Liver (tissue), 9 donors: ENCODE data around the gene CPSF4. TPM values are rescaled to one million over a fixed set of nuclear protein-coding genes. Genes with fewer than 3 reads are reported as not detected.
A peak's percentile ranks its signal among the peaks of the same experiment; 100 is the strongest.

ENCODE experiments used
- DNase-seq: peaks from one replicate; pipeline ENCODE4 v3.0.0-alpha.2; 2017; ENCODE audit warnings: low spot score
- H3K27ac ChIP-seq, 2 donors: one replicate each; pipeline ENCODE4 v1.7.0; 2013; ENCODE audit warnings: inconsistent platforms in 2 of 2, low read length in 2 of 2, control low read depth in 1 of 2, low read depth in 1 of 2, mild to moderate bottlenecking in 1 of 2
- H3K27me3 ChIP-seq, 4 donors: one replicate each; pipeline versions ENCODE4 v1.6.1 to v1.7.0; 2013; ENCODE audit warnings: low read length in 3 of 4, inconsistent platforms in 1 of 4, mild to moderate bottlenecking in 1 of 4, moderate library complexity in 1 of 4; ENCODE audit not compliant: control insufficient read depth in 4 of 4, insufficient read depth in 4 of 4
- H3K36me3 ChIP-seq, 4 donors: one replicate each; pipeline versions ENCODE4 v1.6.1 to v1.7.0; 2013; ENCODE audit warnings: low read length in 3 of 4, mild to moderate bottlenecking in 3 of 4, low read depth in 1 of 4, moderate library complexity in 1 of 4; ENCODE audit not compliant: control insufficient read depth in 4 of 4, insufficient read depth in 3 of 4
- H3K4me1 ChIP-seq, 4 donors: one replicate each; pipeline versions ENCODE4 v1.6.1 to v1.7.0; 2013; ENCODE audit warnings: low read length in 3 of 4, mild to moderate bottlenecking in 3 of 4, moderate library complexity in 1 of 4; ENCODE audit not compliant: control insufficient read depth in 4 of 4, insufficient read depth in 4 of 4
- H3K4me3 ChIP-seq, 3 donors: one replicate each; pipeline versions ENCODE4 v1.6.1 to v1.7.0; 2013; ENCODE audit warnings: low read length in 3 of 3, control low read depth in 1 of 3, low read depth in 1 of 3, mild to moderate bottlenecking in 1 of 3
- H3K9ac ChIP-seq, 2 donors: one replicate each; pipeline ENCODE4 v1.7.0; 2013; ENCODE audit warnings: low read length in 2 of 2, mild to moderate bottlenecking in 2 of 2, moderate library complexity in 2 of 2, control low read depth in 1 of 2, low read depth in 1 of 2
- H3K9me3 ChIP-seq, 4 donors: one replicate each; pipeline versions ENCODE4 v1.6.1 to v1.7.0; 2013; ENCODE audit warnings: low read length in 3 of 4; ENCODE audit not compliant: control insufficient read depth in 4 of 4
- ATF3 ChIP-seq: IDR thresholded peaks from 2 replicates; pipeline ENCODE4 v1.6.1; 2016; ENCODE audit warnings: antibody characterized with exemption
- CTCF ChIP-seq: fragments of 150-350 bp; IDR thresholded peaks from 2 replicates; pipeline ENCODE4 v1.5.1; 2017; ENCODE audit warnings: improper control_type of control experiment, low read depth, low read length; ENCODE audit not compliant: missing input control
- EGR1 ChIP-seq, 2 donors: IDR thresholded peaks; 2 replicates each; pipeline ENCODE4 v1.6.1; 2016 to 2018; ENCODE audit warnings: antibody characterized with exemption in 2 of 2, low read depth in 2 of 2
- FOXA1 ChIP-seq: IDR thresholded peaks from 2 replicates; pipeline ENCODE4 v1.6.1; 2016; ENCODE audit warnings: antibody characterized with exemption
- FOXA2 ChIP-seq: IDR thresholded peaks from 2 replicates; pipeline ENCODE4 v1.6.1; 2016; ENCODE audit warnings: antibody characterized with exemption
- GABPA ChIP-seq, 2 donors: IDR thresholded peaks in 1 of 2; conservative IDR thresholded peaks in 1 of 2; 2 replicates each; pipeline ENCODE4 v1.6.1; 2016; ENCODE audit warnings: antibody characterized with exemption in 2 of 2, mild to moderate bottlenecking in 1 of 2, moderate library complexity in 1 of 2
- HNF4A ChIP-seq, 2 donors: conservative IDR thresholded peaks; 2 replicates each; pipeline ENCODE4 v1.6.1; 2016; ENCODE audit warnings: antibody characterized with exemption in 2 of 2, mild to moderate bottlenecking in 2 of 2
- HNF4G ChIP-seq: IDR thresholded peaks from 2 replicates; pipeline ENCODE4 v1.6.1; 2016; ENCODE audit warnings: antibody characterized with exemption
- JUND ChIP-seq, 2 donors: IDR thresholded peaks; 2 replicates each; pipeline ENCODE4 v1.6.1; 2016; ENCODE audit warnings: antibody characterized with exemption in 2 of 2
- MAX ChIP-seq: IDR thresholded peaks from 2 replicates; pipeline ENCODE4 v1.6.1; 2016; ENCODE audit warnings: antibody characterized with exemption
- NR2F2 ChIP-seq: IDR thresholded peaks from 2 replicates; pipeline ENCODE4 v1.6.1; 2016; ENCODE audit warnings: antibody characterized with exemption
- RAD21 ChIP-seq, 2 donors: IDR thresholded peaks; 2 replicates each; pipeline ENCODE4 v1.6.1; 2016; ENCODE audit warnings: antibody characterized with exemption in 2 of 2, mild to moderate bottlenecking in 2 of 2
- REST ChIP-seq: IDR thresholded peaks from 2 replicates; pipeline ENCODE4 v1.6.1; 2016; ENCODE audit warnings: antibody characterized with exemption, mild to moderate bottlenecking
- RXRA ChIP-seq, 2 donors: IDR thresholded peaks; 2 replicates each; pipeline ENCODE4 v1.6.1; 2017 to 2018; ENCODE audit warnings: antibody characterized with exemption in 2 of 2, mild to moderate bottlenecking in 1 of 2
- SP1 ChIP-seq: IDR thresholded peaks from 2 replicates; pipeline ENCODE4 v1.6.1; 2018; ENCODE audit warnings: antibody characterized with exemption, mild to moderate bottlenecking
- TAF1 ChIP-seq: conservative IDR thresholded peaks from 2 replicates; pipeline ENCODE4 v1.6.1; 2016; ENCODE audit warnings: antibody characterized with exemption, mild to moderate bottlenecking
- YY1 ChIP-seq: IDR thresholded peaks from 2 replicates; pipeline ENCODE4 v1.6.1; 2016; ENCODE audit warnings: antibody characterized with exemption, mild to moderate bottlenecking
- ZBTB33 ChIP-seq: IDR thresholded peaks from 2 replicates; pipeline ENCODE4 v1.6.1; 2016; ENCODE audit warnings: antibody characterized with exemption
- WGBS: extraction: QIAGEN DNeasy Blood & Tissue Kit; methylation state at CpG from one replicate; pipeline ENCODE4 v1.1.7; 2013; 5-methylcytosine and 5-hydroxymethylcytosine counted together
- polyA plus RNA-seq, 2 donors: library from polyadenylated mRNA; stranded (reverse) in 1 of 2; unstranded in 1 of 2; fragments of 200-250 nt in 1 of 2; fragments of >200 nt in 1 of 2; fragmentation: Nextera tagmentation in 1 of 2; extraction: Ambion mirVana in 1 of 2; gene quantifications; one replicate each; pipeline versions ENCODE4 v1.2.1 to v1.2.3, GENCODE V29; 2013 to 2015
- total RNA-seq, 2 donors: library from RNA; depleted of rRNA; stranded (reverse); fragments of >200 nt; gene quantifications; one replicate each; pipeline ENCODE4 v1.2.3, GENCODE V29; 2014
- donor health status: healthy.
- donor health status: healthy.
- donor health status: healthy.
- donor health status: healthy.
- donor health status: healthy.

Gene CPSF4
- total and polyA plus RNA-seq, 4 donors: 7.1 to 15.3 (median 10.5) TPM

GRCh38 chr7:99409192-99409572 is 29.6 kb upstream of the CPSF4 start:
- Histone ChIP-seq H3K9me3 (no peaks in the 10 kb centered on the region), H3K27me3 (no peaks in the 10 kb centered on the region), H3K27ac (peak overlapping the region; percentile 97 to 99), H3K4me3 (peak overlapping the region; percentile 86 to 99 (median 97)), H3K4me1 (peaks cover 3 to 31% (median 25%) of the 10 kb centered on the region in 4 donors), H3K36me3 (peaks cover 5 to 26% (median 19%) of the 10 kb centered on the region in 4 donors), H3K9ac (peak overlapping the region; percentile 67 to 91)
- WGBS: under 1% methylated on average over 18 of the region's 18 CpGs
- no peak for DNase-seq
- TF ChIP-seq CTCF: no peak
- no peak for TF ChIP-seq RXRA (IDR thresholded peaks at IDR 0.05)
- no peak for TF ChIP-seq TAF1
- no peak for TF ChIP-seq NR2F2
- no peak for TF ChIP-seq YY1
- TF ChIP-seq ZBTB33: no peak
- no peak for TF ChIP-seq EGR1 (IDR thresholded peaks at IDR 0.05; ENCODE audit: low read depth in 2 of 2)
- TF ChIP-seq GABPA (IDR thresholded peaks at IDR 0.05 in 1 of 2, conservative IDR thresholded peaks at IDR 0.05 in 1 of 2): no peak
- no peak for TF ChIP-seq RAD21 (IDR thresholded peaks at IDR 0.05)
- no peak for TF ChIP-seq FOXA2
- no peak for TF ChIP-seq ATF3
- TF ChIP-seq JUND (IDR thresholded peaks at IDR 0.05): no peak
- TF ChIP-seq SP1: no peak
- no peak for TF ChIP-seq FOXA1
- no peak for TF ChIP-seq HNF4A (conservative IDR thresholded peaks at IDR 0.05)
- no peak for TF ChIP-seq HNF4G
- TF ChIP-seq REST: no peak
- TF ChIP-seq MAX: no peak
